Activated CD4-positive, alpha-beta T cell treated with anti-CD3 and anti-CD28 coated beads, Interleukin-2, amount 50 U/mL, for 4 hours (primary cell): Measurements from ENCODE around the gene TFAP2E.

Experiments used
- DNase-seq, 2 experiments: peaks; one replicate each; pipeline ENCODE4 v3.0.0-alpha.2; 2020

The TFAP2E gene

GRCh38 chr1:35598895-35599294, 25.8 kb downstream of the TFAP2E start:
- DNase-seq, result no peak

DNA sequence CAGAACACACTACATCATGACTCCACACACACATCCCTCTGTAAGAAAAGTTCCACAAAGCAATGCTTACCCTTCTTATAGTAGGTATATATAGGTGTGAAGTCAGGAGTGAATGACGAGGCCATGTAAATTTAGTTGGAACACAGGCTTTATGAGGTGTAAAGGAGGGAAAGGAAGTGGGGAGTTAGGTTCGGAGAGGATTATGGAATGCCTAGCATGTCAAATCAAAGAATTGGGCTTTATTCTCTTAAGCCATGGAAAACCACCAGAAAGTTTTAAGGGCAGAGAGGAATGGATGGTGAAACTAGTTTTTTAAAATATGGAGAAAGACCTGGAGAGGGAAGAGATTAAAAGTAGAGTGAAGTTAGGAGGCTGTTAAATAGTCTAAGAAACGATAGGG, 26.3 kb downstream of the TFAP2E start:
- DNase-seq, result no peak

- no peak for DNase-seq
These were observed 27.5 kb downstream of the TFAP2E start for GRCh38 chr1:35600593-35600992.

DNA sequence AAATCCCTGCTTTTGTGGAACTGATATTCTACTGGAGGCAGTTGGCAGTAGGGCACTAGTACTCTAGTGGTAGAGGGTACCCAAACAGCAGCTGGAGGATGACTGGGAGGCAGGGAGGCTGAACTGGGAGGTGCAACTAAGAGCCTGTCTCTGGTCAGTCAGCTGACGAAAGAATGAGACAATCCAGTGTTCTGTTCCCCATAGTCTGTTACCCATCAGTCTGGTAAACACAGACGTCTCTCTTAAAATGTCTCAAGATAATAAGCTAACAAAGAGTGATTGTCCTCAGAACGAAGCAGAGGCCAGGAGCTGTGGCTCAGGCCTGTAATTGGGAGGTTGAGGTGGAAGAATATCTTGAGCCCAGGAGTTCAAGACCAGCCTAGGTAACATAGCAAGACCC, 30.4 kb downstream of the TFAP2E start:
- no peak for DNase-seq

DNA sequence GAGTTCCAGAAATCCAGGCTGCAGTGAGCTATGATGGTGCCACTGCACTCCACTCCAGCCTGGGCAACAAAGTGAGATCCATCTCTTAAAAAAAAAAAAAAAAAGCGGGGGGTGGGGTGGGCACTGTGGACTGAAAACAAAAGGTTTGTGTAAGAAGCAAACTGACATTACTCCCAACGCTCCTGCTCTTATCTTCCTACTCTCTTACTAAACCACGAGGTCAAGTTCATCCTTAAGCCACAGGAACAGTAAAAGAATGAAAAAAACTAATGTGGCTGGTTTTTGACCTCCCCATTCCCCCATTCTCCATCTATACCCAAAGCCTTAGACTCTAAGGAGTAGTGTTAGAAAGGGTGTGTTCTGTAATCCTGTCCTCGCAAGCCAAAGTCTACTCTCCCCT, 30.8 kb downstream of the TFAP2E start:
- no peak for DNase-seq

DNA sequence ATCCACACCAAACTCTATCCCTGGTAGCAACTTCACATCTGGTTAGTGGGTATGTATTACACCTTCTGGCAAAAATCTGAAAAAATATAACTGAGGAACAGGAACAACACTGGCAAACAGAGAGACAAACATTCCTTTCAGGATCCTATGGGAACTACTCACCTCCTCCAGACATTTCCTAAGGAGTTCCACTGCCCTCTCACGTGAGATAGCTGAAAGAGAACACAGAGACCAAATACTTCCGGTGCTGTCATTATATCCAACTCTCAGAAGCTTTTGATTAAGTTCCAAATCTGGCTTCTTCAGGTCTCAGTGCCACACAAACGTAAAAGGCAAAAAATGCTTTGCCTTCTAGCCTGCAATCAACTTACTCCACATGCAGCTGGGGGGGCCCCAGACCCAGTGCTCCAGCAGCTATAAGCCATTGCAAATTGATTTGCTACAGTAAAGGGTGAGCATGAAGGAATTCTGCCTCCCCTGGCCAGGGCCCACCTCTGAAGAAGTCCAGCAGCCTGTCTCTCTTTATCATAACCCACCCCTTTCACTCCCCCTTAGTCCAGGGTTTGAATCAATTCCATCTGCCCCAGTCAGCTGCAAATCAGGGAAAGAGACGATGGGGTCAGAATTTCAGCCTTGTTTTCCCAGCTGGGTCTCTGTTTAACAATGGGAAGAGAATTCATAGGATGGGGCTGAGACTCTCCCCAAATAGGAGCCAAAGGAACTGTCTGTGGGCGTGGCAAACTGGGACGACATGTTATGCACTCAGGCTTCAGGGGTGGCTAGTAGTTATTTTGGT, 32.2 kb downstream of the TFAP2E start:
- no peak for DNase-seq

DNA sequence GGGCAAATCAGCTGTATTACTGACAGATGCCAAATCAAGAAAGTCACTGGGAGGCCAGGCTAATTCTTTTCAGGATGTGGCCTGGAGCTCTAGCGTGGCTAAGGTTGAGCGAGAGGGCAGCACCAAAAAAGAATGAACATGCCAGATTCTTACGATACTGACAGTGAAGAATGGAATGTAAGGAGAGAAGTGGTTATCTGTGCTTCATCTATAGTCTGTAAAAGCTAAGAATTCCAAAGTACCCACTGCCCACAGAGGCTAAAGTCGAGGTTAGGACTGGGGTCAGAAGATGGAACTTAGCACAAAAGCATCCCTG, 32.7 kb downstream of the TFAP2E start:
- DNase-seq, result no peak

- DNase-seq, result no peak
These were observed 38.5 kb downstream of the TFAP2E start for GRCh38 chr1:35611655-35612054.

- no peak for DNase-seq
These were observed 42.3 kb downstream of the TFAP2E start for GRCh38 chr1:35615440-35615839.

GRCh38 chr1:35619237-35620121, 46.4 kb downstream of the TFAP2E start:
- no peak for DNase-seq

- DNase-seq, result no peak
These were observed 49.5 kb downstream of the TFAP2E start for GRCh38 chr1:35622510-35623178.

DNA sequence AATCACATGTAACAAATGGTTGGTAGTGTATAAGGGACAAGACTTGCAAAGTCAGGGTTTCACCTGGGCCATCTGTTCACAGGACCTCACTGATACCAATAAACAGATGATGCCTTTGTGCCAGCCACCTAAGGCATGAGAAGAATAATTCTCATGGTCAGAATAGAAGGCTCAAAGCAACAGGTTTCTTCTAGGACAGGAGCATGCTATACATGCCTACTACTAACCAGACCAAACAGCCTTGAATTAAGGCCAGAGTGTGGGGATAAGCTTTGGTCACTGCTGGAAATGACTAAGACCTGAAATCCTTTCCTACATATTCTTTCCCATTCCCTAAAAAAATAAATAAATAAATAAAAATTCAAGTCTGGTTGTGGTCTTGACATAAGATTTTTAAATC, 50.7 kb downstream of the TFAP2E start:
- DNase-seq, result no peak

DNA sequence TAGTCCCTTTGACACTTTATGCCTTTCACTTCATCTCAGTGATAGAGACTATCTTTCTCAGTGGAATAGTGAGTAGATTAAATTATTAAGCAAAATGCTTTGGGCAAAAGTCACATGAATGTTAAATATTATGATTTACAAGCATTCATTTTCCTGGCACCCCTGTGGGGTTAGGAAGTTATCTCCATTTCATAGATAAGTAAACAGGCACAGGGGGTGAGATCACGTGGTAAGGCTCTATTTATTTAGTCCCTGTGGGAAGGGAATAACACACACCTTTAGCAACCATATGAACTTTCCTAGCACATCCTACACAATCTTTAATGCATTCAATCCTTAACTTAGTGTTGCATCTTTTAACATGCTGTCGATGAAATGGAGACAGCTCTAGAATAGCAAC, 55.9 kb downstream of the TFAP2E start:
- DNase-seq, result no peak

GRCh38 chr1:35631396-35631795, 58.3 kb downstream of the TFAP2E start:
- no peak for DNase-seq

GRCh38 chr1:35633547-35633946, 60.4 kb downstream of the TFAP2E start:
- DNase-seq, result no peak

DNA sequence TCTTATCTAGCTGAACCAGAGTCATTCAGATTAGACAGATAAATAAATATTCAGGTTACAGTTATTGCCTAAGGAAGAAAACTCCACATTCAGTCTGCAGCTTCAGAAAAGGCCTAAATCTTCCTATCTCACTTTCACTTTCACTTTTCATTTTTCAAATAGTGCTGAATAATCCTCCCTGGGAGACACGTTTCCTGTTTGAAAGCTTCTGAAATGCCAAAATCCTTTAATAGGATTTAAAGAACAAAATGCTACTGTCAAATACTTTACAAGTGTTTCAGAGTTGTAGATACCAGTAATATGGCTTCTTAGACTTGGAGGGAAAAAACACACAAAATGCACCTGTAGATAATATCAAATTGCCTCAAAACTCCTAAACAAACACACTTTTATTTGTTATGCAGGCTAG, 64.3 kb downstream of the TFAP2E start:
- no peak for DNase-seq

DNA sequence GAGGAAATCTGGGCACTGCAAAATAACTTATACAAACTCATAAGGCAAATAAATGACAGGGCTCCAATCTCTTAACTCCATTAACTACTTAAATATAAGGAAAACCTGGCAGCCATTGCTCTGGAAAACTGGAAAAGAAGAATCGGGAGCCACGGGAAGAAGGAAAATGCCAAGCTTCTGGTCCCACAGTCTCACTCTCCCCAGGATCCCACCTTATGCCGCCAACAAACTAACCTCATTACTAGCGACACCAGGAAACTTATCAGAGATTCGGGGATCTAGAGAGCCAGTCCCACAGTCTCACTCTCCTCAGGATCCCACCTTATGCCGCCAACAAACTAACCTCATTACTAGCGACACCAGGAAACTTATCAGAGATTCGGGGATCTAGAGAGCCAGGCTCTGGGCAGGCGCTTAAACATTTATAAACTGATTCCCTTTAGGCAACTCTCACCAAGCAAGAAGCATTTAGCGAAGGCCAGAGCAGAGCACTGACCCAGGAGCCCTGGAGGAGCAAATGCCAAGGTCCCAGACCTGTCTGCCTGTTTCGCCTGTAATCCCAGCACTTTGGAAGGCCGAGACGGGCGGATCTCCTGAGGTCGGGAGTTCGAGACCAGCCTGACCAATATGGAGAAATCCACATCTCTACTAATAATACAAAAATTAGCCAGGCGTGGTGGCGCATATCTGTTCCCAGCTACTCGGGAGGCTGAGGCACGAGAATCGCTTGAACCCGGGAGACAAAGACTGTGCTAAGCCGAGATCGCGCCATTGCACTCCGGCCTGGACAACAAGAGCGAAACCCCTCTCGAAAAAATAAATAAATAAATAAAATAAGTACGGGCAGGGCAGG, 67.5 kb downstream of the TFAP2E start:
- DNase-seq, result no peak

- DNase-seq, result peak; percentile 95 to 97
These were observed 68.2 kb downstream of the TFAP2E start, which contains the start of gene PSMB2 for GRCh38 chr1:35641233-35641866. Gene PSMB2, minus strand, starts transcription at chr1:35641526. Its CDS starts 94 bp downstream, at chr1:35641432.

GRCh38 chr1:35642471-35642955, 69.4 kb downstream of the TFAP2E start:
- DNase-seq, result no peak

GRCh38 chr1:35644204-35644603, 71.1 kb downstream of the TFAP2E start:
- no peak for DNase-seq
